GM21717 (cell line): Measurements from ENCODE around the gene ENG.
"Not testable (repeated sequence)": the region's sequence is repeated elsewhere in the genome, so short reads cannot be mapped to it uniquely, and the experiment has no call there.

Experiments used
- ATAC-seq: cut with Tn5 transposase; IDR thresholded peaks from one replicate; pipeline ENCODE4 v1.9.1; 2021; ENCODE audit warnings: mild to moderate bottlenecking, moderate library complexity; ENCODE audit not compliant: unreplicated experiment

The ENG gene

GRCh38 chr9:127854184-127854806 is at the start of gene ENG:
ENG (minus strand) TSS chr9:127854658; CDS start chr9:127854355, 303 bp downstream.
- ATAC-seq = no peak

- no peak for ATAC-seq
Observed at GRCh38 chr9:127903557-127904475, 49.4 kb upstream of the ENG start.

GRCh38 chr9:127899128-127899943 is 44.9 kb upstream of the ENG start, which contains the start of gene ST6GALNAC6:
ST6GALNAC6 (minus strand) TSS chr9:127899603; CDS start chr9:127897981, 1,622 bp downstream.
- ATAC-seq = peak; percentile 53

GRCh38 chr9:127898433-127899127 is 44.1 kb upstream of the ENG start:
- peak; percentile 17 for ATAC-seq

- ATAC-seq = no peak
Observed at GRCh38 chr9:127897193-127897692, 42.8 kb upstream of the ENG start.

GRCh38 chr9:127896395-127897192 is 42.1 kb upstream of the ENG start:
- ATAC-seq = no peak

GRCh38 chr9:127895811-127896210 is 41.4 kb upstream of the ENG start:
- no peak for ATAC-seq

- ATAC-seq = no peak
Observed at GRCh38 chr9:127893392-127893791, 38.9 kb upstream of the ENG start.

GRCh38 chr9:127892831-127893230 is 38.4 kb upstream of the ENG start:
- no peak for ATAC-seq

GRCh38 chr9:127890053-127890452 is 35.6 kb upstream of the ENG start:
- ATAC-seq = no peak

GRCh38 chr9:127887792-127888191 is 33.3 kb upstream of the ENG start:
- no peak for ATAC-seq

GRCh38 chr9:127886401-127886972 is 32.0 kb upstream of the ENG start:
- no peak for ATAC-seq

- ATAC-seq = no peak
Observed at GRCh38 chr9:127885508-127886281, 31.2 kb upstream of the ENG start.

- ATAC-seq = no peak
Observed at GRCh38 chr9:127884976-127885490, 30.6 kb upstream of the ENG start.

- ATAC-seq = no peak
Observed at GRCh38 chr9:127884427-127884911, 30.0 kb upstream of the ENG start.

GRCh38 chr9:127883959-127884358 is 29.5 kb upstream of the ENG start:
- ATAC-seq = no peak

GRCh38 chr9:127881715-127882114 is 27.3 kb upstream of the ENG start:
- not testable (repeated sequence) for ATAC-seq

GRCh38 chr9:127880143-127880542 is 25.7 kb upstream of the ENG start:
- no peak for ATAC-seq
